AG04450 (cell line): ENCODE measurements around the gene ZNF70. TPM values are rescaled to one million over a fixed set of nuclear protein-coding genes. Genes with fewer than 3 reads are reported as not detected.

Source experiments
- CTCF ChIA-PET: fragments of 300-600, 350-600 bp; formaldehyde crosslinking; extraction: SDS; loops from one replicate; lab custom pipeline; 2022; ENCODE audit warnings: antibody characterized with exemption, inconsistent platforms; lab: Charles Lee
- POLR2A ChIA-PET: fragments of 350-600 bp; formaldehyde crosslinking; extraction: SDS; loops from one replicate; lab custom pipeline; 2021; ENCODE audit warnings: antibody characterized with exemption, inconsistent platforms; lab: Yijun Ruan, JAX
- DNase-seq: peaks from one replicate; pipeline ENCODE4 v3.0.0-alpha.2; 2011; ENCODE audit warnings: low read depth, low spot score
- H3K27ac ChIP-seq: one replicate; pipeline ENCODE4 v1.5.1; 2012; ENCODE audit warnings: low read depth, low read length, control low read depth
- H3K27me3 ChIP-seq: one replicate; pipeline ENCODE4 v1.6.0; 2012; ENCODE audit warnings: low read length; ENCODE audit not compliant: control insufficient read depth, insufficient read depth
- H3K4me3 ChIP-seq: 2 replicates; pipeline ENCODE4 v1.5.1; 2011; ENCODE audit warnings: mild to moderate bottlenecking, low read depth, low read length, control low read depth
- H3K9me3 ChIP-seq: 2 replicates; pipeline ENCODE4 v1.5.1; 2012; ENCODE audit warnings: low read length; ENCODE audit not compliant: control insufficient read depth, insufficient read depth
- CTCF ChIP-seq: IDR thresholded peaks from 2 replicates; pipeline ENCODE4 v1.5.1; 2011; ENCODE audit warnings: low read depth, low read length, control low read depth, inconsistent platforms
- polyA plus RNA-seq: library from polyadenylated mRNA; depleted of rRNA; stranded (reverse); fragments of >200 nt; gene quantifications from 2 replicates; pipeline ENCODE4 v1.2.3, GENCODE V29; 2011

The ZNF70 gene
- polyA plus RNA-seq, 1 experiment, result 1.6 TPM

DNA sequence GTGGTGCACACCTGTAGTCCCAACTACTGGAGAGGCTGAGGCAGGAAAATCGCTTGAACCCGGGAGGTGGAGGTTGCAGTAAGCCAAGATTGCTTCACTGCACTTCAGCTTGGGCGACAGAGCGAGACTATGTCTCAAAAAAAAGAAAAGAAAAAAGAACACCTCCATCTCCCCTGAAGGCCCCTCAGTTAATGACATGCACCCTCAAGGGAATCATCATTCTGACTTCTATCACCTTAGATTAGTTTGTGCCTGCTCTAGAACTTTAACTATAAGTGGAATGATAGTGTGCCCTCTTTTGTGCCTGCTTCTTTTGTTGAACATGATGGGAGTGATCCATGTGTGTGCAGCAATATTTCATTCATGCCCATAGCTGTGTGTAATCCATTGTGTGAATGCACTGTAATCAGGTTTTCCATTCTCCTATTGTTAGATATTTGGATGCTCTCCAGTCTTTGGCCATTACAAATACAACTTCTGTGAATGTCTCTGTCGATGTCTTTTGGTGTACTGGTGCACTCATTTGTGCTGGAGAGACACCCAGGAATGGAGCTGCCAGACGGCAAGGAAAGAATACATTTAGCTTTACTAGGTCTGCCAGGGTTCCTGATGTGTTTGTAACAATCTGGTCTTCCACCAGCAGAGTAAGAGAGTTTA, 4.2 kb upstream of the ZNF70 start:
- ChIA-PET POLR2A (no interaction called here), CTCF (interaction anchor here (0.8 kb wide), 1 partner anchor 16 kb away, joined by 3 read pairs; no protein-coding TSS in a partner anchor)
- no peak for TF ChIP-seq CTCF
- no peak overlapping the region for H3K4me3 ChIP-seq
- H3K9me3 ChIP-seq, result no peaks in the 10 kb centered on the region; the same call in 1 of the 2 replicates
- no peak for DNase-seq
- no peaks in the 10 kb centered on the region for H3K27me3 ChIP-seq
- no peak overlapping the region for H3K27ac ChIP-seq

GRCh38 chr22:23754220-23754919, 3.5 kb upstream of the ZNF70 start, which contains the start of gene VPREB3:
TSS of gene VPREB3 (minus strand) at chr22:23754425. CDS start at chr22:23754363, 62 bp downstream.
- no peak for TF ChIP-seq CTCF
- no peak within 1 kb of the TSS for H3K4me3 ChIP-seq
- ChIA-PET CTCF (interaction anchor here (0.6 kb wide), 1 partner anchor 16 kb away, joined by 6 read pairs; no protein-coding TSS in a partner anchor), POLR2A (no interaction called here)
- H3K27ac ChIP-seq, result no peak within 1 kb of the TSS
- no peaks in the 10 kb centered on the region; the same call in 1 of the 2 replicates for H3K9me3 ChIP-seq
- H3K27me3 ChIP-seq, result no peaks in the 10 kb centered on the region
- DNase-seq, result no peak

DNA sequence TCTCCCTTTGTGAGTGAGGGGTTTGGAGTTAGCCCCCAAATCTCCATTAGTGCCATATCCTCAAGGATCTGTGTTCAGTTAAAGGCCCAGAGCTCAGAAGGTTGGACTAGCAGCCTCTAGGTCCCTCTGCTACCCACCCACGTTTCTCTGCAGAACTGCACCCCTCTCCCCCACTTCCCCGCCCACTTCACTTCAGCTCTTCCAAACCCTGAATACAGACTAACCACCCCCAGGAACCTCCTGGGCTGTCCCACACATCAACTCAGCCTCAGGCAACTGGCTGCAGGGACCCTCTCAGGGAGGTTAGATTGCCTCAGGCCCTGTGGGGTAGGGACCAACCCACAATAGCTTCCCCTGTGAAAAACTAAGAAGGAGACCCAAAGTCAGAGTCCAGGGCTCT, 2.5 kb upstream of the ZNF70 start:
- Histone ChIP-seq H3K27me3 (no peaks in the 10 kb centered on the region), H3K27ac (no peak overlapping the region), H3K9me3 (no peaks in the 10 kb centered on the region; the same call in 1 of the 2 replicates), H3K4me3 (no peak overlapping the region)
- DNase-seq, result no peak
- TF ChIP-seq CTCF, result no peak
- POLR2A ChIA-PET, result no interaction called here
- CTCF ChIA-PET, result interaction anchor here (0.6 to 2.0 kb wide), 2 partner anchors 14 to 17 kb away, joined by 4 to 6 read pairs; partner anchors contain the start of gene CHCHD10

DNA sequence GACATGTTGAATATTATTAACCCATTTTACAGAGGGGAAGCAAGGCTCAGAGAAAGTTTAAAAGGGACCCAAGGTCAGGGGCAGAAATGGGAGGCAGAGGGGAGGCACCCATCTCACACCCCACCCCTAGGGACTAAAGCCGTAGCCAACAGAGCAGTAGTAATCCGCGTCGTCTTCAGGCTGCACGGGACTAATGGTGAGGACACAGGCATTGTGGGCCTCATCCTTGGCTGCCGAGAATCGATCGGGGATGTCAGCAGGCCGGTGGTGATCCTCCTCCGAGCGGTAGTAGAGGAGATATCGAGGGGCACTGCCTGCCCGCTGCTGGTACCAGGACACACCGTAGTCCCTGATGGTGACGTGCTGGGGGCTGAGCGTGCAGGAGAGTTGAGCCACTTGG, 1.8 kb upstream of the ZNF70 start:
- H3K9me3 ChIP-seq, result no peaks in the 10 kb centered on the region; the same call in 1 of the 2 replicates
- ChIA-PET CTCF (interaction anchor here (1.5 to 2.0 kb wide), 2 partner anchors 15 to 97 kb away, joined by 4 to 9 read pairs; partner anchors contain the start of gene CHCHD10), POLR2A (no interaction called here)
- no peak overlapping the region for H3K4me3 ChIP-seq
- no peak for TF ChIP-seq CTCF
- H3K27ac ChIP-seq, result no peak overlapping the region
- H3K27me3 ChIP-seq, result no peaks in the 10 kb centered on the region
- DNase-seq, result no peak
